NCI-H748 (cell line): ENCODE data around the gene ATG101.
A peak's percentile ranks its signal among the peaks of the same experiment; 100 is the strongest.
"Not testable (repeated sequence)": the region's sequence is repeated elsewhere in the genome, so short reads cannot be mapped to it uniquely, and the experiment has no call there.

Source experiments
- DNase-seq: peaks from one replicate; lab custom pipeline; 2025; ENCODE audit not compliant: unreplicated experiment; lab: John Stamatoyannopoulos, UW

The ATG101 gene

DNA sequence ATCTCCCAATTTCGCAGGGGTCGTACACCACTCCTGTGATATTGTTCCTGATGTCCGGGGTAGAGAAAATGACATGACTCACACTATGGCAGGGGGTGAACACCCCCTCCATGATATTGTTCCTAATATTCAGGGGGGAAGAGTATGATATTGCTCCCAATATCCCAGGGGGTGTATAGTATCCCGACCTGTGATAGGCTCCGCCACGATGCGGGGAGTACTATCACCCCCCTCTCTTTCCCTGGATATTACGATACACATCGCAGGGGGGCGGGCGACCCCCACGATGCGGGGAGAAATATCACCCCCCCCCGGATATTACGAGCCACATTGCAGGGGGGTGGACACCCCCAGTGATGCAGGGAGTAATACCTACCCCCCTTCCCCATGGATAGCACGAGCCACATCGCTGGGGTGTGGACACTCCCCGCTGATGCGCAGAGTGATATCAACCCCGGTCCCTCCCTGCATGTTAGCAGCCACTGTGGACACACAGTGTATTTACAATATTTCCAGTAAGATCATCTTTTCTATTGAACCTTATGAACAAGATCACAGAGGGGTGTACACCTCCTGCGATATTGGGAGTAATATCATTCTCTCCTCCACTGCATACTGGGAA lies 27.4 kb downstream of the ATG101 start:
- DNase-seq = no peak

DNA sequence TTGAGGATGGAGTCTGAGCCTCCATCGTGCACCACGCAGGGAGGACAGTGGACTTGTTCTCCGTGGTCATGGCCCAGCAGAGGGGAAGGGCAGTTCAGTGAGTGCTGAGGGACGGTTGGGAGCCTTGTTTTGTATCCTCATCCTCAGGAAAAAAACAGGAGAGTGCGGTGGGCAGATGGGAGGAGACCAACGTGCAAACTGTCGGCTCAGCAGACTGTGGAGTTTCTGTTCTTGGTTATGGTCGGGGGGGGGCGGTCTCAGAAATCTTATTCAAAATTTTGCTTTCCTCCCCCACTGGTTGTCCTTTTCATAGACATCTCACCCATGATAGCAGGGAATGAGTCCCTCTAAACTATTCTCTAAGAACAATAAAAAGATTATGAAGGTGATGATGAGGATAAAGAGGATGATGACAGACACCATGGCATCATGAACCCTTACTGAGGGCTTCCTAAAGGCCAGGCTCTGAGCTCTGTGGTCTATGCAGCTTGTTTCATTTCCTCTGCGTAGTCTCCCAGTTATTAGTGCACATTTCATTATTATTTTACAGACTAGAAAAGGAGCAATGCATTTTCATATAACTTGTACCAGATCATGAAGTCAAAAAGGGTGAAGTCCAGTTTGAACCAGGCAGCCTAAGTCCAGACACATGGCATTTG lies 34.8 kb downstream of the ATG101 start:
- DNase-seq = not testable (repeated sequence)

DNA sequence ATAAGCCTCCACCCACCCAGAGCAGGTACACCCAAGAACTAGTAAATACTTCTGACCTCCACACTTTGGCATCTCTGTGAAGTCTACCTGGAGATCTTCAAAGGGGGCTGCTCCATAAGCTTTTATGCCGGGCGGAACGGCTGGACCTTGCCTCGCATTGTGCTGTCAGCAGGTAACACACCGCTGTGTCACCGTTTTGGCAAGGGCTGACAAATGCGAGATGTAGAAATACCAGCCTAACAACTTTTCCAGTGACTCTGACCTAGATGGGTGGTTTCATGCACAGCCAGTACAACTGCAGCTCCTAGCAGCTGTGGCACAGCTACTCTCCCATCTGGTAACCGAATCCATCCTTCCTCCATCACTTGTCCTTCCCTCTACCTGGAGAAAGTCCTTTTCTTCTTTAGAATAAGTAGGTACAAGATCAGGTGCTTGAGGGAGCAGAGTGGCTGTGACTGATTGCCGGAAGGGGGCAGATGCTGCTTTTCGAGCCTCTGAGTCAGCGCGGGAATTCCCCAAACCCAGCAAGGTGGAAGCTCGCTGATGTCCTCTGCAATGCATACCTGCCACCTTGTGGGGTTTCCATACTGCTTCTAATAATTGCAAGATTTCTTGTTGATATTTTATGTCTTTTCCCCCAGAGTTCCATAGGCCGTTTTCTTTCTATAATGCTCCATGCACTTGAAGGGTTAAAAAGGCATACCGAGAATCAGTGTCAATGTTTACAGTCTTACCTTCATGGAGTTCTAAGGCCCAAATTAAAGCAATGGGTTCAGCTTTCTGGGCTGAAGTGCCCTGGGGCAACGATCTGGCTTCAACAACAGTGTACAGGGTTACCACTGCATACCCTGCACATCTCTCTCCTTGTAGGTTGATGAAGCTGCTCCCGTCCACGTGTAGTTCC lies 46.7 kb downstream of the ATG101 start:
- DNase-seq = peak; percentile 41

DNA sequence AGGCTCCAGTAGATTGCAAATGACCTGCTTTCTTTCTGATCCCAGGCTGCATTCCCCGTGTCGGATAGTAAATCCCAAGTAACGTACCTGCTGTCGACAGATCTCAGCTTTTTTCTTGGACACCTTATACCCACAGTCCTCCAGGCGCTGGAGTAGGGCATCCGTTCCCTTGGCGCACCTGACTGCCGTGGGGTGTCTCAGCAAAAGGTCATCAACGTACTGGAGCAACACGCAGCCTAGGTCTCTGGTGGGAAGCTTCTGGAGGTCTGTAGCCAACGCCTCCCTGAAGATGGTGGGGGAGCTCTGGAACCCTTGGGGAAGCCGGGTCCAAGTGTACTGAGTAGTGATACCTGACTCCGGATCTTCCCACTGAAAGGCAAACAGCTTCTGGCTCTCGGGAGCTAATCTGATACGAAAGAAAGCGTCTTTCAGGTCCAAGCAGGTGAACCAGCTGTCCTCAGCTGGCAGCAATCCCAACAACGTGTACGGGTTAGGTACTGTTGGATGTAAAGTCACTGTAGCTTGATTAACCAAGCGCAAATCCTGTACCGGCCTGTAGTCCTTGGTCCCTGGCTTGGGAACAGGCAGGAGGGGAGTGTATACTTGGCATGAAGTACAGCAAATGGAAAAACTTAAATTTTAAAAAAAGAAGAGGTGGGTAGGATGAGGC lies 48.2 kb downstream of the ATG101 start:
- DNase-seq = not testable (repeated sequence)

DNA sequence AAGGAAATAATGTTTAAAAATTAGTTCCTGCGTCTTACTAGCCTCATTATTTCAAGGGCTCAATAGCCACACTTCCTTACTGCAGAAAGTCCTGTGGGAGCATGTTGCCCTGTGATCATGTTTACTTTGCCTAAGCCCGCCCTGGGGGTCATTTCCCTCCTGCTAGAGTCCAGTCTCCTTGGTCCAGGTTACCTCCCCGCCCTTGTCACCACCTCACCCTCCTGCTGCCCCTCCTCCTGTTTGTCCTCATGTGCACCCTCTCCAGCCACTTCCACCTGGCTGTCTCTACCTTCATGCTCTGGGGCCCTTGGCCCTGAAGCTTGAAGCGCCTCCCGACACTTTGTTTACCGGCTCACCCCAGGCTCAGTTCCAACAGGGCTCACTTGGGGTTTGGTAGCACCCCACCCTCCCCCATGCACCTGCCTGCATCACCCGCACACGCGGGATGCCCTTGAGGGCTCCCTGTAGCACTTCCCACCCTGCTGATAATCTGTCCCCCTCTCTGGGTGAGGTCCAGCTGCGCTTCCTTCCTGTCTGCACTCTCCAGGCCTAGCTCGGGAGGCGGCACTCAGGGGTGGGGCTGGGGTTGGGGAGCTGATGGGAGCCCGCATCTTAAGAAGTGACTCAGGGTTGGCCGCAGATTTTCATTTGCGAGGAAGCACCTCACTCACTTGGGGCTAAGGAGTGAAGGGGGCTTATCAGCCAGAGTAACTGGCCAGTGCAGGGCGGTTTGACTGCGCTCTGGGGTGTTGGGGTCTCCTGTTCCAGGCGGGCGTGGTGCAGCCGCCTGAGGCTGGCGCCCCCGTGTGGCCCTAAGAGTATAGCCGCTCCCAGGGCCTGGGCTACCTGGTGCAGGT lies 49.8 kb downstream of the ATG101 start:
- peak; percentile 59 for DNase-seq

DNA sequence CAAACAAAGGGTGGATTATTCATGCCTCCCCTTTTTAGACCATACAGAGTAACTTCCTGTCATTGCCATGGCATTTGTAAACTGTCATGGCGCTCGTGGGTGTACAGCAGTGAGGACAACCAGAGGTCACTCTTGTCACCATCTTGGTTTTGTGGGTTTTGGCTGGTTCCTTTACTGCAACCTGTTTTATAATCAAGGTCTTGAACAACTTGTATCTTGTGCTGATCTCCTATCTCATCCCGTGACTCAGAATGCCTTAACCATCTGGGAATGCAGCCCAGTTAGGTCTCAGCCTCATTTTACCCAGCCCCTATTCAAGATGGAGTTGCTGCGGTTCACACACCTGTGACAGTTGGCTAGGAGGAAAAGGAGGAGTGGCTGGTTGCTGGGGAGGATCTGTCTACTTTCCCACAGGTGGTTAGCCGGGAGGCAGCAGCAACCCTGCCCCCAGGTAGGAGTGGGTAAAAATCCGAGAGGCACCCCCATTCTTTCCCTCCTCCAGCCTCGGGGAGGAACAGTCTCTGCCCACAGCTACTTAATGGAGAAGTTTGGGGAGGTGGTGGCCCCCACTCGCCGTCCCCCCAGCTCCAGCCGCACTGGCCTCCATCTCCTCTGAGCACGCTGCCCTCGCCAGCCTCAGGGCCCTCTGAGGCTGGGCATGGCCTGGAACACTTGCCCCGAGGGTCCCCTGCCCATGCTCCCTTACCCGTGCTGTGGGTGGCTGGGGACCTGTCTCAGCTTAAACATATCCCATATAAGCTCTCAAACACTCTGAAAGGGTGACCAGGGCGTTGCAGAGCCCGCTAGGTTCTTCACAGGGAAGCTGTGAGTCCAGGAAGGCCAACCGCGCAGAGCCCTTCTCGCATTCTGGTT lies 51.4 kb downstream of the ATG101 start:
- DNase-seq = no peak

DNA sequence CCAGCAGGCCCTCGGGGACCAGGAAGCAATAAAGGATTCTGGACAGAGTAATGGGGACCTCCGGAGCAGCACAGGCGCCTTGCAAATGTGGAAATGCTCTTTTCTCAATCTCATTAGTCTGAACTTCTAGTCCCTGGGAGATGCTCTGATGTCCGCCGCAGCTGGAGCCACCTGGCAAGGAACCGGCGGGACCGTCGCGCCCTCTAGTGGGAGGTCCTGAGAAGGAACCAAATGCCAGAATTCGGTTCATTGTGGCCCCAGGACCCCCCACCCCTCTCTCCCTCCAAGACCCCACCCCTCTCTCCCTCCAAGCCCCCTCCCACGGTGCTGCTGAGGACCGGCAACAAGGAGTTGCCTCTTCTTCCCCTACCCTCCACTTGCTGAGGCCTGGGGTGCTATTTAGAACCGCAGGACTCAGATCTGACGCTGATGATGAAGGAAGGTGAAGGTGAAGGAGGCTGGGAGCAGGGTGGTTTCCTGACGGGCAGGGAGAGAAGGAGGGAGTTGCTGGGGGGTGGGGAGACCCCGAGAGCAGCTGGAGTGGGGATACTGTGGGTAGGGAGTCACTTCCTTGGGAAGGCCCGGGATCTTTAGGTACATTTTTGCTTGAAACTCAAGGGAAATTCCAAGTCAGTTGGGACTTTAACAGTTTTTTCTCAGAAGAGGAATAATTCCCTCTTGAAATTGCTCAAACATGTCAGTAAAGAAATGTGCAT lies 52.2 kb downstream of the ATG101 start:
- DNase-seq = peak; percentile 61

DNA sequence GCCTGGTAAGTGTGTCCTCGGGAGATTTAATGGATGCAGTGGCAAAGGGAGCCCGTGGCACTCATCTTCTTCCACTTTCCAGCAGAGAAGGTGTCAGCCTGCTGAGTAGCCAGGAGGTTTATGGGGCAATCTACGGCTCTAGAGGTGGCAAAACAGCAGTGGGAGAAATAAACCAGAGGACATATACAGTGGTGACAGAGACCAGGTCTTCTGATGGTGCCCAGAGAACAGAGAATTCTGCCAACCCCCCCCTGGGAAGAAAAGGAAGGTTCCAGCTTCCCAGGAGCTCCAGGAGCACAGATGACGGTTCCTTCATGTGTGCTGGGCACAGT lies 52.7 kb downstream of the ATG101 start:
- DNase-seq = no peak

DNA sequence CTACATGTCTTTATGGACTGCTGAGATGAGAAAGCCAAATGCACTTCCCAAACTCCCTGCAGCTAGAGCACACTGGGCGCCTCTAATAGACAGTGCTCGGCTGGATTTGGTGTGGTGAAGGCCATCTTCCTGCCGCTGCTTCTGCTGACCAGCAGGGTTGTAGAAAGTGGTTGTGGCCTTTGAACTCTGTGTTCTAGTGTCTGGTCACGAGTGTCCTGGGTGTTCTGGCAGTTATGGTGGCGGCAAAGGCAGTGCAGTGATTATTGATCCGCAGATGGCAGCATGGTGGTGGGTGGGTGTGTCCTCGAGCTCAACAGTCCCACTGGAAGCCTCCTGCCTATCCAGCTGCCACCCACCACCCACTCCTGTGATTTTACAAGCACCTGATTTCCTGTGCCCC lies 53.1 kb downstream of the ATG101 start:
- no peak for DNase-seq

DNA sequence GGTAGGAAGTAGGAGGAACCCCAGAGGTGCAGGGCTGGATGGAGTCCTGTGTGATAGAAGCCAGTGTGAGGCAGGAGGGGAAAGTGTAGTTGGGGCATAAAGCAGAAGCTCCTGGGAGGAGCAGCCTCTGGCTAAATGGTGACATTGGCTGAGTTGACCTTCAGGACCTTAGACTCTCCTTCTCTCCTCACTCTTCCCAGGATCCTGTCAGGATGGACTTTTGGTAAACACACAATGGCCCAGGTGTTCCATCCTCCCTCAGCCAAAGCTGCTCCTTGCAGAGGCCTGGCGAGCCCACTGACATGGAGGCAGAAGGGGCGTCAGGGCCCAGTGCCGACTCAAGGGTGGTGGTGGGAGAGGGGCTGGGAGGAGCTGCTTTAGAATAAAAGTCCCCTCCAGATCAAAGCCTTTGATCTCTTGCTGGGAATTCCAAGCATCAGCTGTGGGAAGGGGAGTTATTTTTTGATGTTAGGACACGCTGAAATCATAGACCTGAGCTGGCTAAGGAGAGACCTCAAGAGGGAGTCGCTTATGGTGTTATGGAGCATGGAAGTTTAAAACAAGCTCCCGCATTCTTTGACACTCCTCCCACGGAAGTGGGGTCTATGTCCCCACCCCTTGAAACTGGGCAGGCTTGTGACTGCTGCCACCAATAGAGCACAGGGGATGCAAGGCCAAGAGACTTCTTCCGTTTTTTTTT lies 53.9 kb downstream of the ATG101 start:
- DNase-seq = no peak

DNA sequence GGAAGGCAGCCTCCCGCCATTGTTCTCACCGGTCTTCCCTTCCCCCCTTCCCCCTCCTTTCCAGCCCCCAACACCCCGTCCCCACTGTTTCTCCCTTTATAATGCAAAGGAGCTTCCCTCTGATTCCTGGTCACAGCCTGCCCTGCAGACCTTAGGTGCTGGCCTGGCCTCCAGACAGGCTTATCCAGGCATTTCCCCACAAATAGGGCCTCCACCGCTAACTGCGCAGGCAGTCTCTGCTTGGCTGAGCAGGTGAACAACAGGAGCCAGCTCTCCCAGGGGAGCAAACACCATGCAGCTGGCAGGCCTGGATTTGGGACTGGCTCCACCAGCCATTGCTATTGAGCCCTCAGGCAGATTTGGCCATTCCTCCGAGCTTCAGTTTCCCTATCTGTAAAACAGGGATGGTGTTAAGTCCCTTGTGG lies 55.7 kb downstream of the ATG101 start:
- DNase-seq = peak; percentile 15

DNA sequence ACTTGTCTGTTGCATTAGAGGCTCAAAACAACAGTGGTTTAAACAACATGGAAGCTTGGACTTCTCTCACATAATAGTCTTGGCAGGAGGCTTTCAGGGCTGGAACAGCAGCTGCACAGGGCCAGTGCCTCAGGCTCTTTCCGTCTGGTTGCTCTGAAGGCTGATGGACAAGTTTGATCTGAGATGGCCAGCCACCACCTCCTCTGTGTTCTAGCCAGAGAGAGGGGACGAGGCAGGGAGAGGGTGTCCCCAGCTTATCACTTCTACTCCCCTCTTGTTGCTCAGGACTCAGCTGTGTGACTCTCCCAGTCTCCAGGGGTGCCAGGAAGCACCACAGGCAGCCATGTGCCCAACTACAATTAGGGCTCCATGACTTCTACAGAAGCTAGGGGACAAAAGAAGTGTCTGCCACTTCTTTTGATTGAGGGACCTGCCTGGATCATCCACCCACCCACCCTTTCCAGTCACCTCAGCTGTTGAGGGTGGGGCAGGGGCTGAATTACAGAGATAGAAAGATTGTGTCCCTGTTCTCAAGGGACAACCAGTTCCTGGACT lies 56.3 kb downstream of the ATG101 start:
- no peak for DNase-seq
